ENCODE measurements around the gene NUTM2G. TPM values are rescaled to one million over a fixed set of nuclear protein-coding genes. Genes with fewer than 3 reads are reported as not detected.

NUTM2G gene, protein sequence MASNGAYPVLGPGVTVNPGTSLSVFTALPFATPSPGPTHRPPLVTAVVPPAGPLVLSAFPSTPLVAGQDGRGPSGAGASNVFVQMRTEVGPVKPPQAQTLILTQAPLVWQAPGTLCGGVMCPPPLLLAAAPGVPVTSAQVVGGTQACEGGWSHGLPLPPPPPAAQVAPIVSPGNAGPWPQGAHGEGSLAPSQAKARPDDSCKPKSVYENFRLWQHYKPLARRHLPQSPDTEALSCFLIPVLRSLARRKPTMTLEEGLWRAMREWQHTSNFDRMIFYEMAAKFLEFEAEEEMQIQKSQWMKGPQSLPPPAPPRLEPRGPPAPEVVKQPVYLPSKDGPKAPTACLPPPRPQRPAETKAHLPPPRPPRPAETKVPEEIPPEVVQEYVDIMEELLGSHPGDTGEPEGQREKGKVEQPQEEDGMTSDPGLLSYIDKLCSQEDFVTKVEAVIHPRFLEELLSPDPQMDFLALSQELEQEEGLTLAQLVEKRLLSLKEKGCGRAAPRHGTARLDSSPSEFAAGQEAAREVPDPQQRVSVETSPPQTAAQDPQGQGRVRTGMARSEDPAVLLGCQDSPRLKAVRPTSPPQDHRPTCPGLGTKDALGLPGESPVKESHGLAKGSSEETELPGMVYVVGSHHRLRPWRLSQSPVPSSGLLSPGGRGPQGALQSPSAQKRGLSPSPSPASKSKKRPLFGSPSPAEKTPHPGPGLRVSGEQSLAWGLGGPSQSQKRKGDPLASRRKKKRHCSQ
- not detected in 2 replicates for total RNA-seq

GRCh38 chr9:96928543-96928942, at the start of gene NUTM2G:
Gene NUTM2G (plus strand): TSS chr9:96928843. CDS start chr9:96929025, 182 bp downstream.

Other genes with a start within 250 kb of the NUTM2G start
- 12.5 TPM in 2 replicates for gene ZNF510, start 150.8 kb upstream of the NUTM2G start, total RNA-seq
- gene ZNF782, start 74.3 kb upstream of the NUTM2G start, total RNA-seq, result 4.0 and 5.5 TPM in 2 replicates
- 0.20 TPM in 1 of 2 replicates, not detected in the other for gene CTSV, start 110.3 kb downstream of the NUTM2G start, total RNA-seq